ENCODE measurements around the gene DDTL.

DDTL gene

DNA sequence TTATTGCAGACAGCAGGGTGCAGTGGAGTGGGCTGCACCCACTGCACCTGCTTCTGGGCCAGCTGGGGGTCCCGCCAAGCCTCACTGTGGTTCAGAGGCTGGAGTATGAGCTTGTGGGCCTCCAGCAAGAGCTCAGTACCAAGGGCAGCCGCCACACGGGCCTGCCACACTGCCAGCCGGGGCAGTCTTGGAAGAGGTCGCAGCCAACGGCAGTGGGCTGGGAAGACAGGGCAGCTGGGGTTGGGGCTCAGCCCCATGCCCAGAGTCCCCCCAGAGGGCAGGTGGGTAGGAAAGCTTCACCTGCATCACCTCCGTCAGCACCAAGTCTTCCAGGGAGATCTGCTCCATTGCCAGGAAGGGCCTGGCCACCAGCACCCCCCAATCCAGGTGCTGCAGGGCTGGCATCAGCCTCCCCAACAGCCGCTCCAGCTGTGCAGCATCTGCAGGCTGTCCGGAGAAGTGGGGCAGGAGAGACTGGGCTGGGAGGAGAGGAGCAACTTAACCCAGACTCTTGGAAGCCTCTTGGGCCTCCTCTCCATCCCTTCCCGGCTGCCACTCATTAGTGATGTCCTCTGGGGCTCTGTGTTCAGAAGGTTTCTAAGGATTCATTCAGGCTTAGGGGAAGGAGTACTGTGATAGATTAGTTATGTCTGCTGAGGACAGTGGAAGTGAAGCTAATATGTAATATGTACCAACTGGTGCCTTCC lies 39.7 kb downstream of the DDTL start:
- DNase-seq (ENCODE audit: low read depth), result no peak

DNA sequence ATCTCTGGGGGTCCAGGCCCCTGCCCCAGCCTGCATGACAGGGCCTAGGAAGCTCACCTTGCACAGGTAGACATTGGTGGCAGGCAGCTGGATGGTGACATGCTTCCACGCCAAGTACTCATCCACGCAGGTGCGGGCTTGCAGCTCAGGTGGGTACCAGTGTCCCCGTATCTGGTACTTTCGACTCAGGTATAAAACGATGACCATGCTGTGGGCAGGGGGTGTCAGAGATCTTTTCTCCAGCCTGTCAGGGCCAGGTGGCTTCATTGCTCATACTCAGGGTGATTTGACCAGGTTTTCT lies 40.2 kb downstream of the DDTL start:
- no peak for DNase-seq (ENCODE audit: low read depth)

DNA sequence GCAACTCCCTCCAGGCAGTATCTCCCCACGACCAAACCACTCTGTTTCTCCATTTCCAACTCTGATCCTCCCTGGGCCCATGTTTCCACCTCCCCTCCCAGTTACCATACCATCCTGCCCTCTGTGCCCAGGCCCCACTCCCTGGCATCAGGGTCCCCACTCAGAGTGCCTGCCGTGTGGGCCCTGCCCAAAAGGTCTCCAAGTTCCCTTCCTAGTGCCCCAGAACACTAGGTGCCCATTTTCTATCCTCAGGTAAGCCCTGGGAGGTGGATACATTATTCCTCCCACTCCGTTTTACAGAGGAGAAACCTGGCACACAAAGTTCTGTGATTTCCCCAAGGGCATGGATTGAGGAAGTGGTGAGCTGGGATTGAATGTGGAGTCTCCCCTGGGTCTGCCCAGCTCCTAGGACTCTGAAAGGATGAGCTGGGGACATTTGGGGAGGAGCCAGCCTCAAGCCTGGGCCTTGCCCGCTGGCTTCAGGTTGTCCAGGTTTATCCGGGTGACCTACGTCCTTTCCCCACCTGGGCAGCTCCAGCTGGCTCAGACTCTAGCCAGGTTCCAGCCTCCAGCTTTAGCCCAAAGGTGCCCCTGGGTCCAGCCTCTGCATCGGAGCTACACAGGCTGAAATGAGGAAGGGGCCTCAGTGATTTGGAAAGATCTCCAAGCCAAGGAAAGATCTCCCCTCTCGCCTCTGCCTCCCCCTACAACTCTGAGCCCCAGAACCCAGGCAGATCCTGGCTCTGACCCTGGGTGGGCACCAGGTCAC lies 40.7 kb downstream of the DDTL start:
- DNase-seq (ENCODE audit: low read depth), result no peak

DNA sequence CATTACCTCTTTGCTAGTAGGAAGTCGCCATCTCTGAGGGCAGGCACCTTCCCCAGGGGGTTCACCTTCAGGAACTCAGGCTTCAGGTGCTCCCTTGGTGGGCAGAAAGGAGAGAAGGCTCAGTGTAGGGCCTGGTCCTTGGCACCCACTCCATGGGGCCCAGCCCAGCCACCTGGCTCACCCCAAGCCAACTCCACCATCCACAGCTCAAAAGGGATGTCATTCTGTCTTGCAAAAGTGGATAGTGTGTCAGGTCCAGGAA lies 41.3 kb downstream of the DDTL start:
- DNase-seq (ENCODE audit: low read depth), result no peak

DNA sequence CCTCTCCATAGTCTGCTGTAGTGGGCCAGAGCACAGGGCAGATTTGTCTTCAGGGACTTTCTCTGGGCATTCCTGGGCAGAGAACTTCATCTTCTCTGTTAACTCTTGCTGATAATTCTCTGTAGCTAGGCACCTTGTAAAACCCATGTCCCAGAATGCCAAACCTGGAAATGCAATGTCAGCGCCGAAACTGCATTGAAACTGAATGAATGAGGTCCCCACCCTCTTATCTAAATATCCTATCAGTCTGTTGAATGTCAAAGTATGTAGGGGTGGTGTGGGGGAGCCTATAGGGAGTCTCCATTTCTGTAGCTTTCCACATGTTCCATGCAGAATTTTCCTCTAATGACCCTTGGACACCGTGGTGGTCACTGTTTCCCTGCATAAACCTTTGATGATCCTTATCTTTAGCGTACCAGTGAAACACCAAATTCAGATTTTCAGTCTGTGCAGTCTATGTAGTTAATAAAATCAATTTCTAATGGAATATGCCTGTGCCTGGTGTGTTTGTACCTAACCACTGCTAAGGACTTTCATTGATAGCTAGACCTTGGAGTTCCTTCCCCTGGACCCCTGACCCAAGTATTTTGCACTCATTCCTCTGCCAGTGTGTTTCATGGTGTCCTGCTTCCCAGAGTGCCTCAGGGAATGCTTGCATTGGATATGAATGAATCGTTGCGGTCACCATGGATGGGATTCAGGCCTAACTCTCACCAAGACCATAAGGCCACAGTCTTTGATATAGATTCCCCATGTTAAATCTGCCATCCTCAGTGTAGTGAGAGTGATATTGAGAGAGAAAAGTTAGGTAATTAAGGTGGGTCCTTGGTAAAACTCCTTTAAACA lies 41.9 kb downstream of the DDTL start:
- DNase-seq (ENCODE audit: low read depth), result no peak

DNA sequence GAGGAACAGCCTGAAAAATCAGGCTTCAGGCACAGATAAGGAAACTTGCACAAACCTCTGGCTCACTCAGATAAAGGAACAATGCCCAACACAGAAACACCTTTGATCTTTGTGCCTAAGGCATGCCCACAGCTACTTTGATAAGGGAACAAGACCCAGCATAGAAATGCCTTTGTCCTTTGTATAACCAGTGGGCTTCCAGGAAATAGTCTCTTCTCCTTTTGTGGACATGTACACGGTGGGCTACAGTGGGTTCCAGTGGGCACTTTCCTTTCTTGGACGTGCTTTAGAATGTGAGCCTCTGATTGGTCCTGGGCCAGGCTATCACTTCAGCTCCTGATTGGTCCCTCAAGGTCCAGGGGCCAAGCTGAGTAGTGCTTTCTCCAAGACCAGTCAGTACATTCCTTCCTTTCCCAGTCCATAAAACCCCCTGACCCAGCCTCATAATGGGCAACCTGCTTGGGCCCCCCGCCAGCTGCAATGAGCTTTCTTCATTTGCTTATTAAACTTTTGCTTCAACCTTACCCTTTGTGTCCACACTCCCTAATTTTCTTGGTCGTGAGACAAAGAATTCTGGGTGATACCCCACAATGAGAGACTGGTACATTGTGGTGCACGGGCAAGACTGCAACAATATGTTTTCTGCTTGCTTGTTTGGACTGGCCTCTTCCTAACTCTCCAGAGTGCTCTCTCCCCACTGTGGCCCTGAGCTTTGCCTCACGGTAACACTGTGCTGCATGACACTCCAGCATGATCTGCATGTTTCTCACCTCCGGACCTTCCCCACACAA lies 42.7 kb downstream of the DDTL start:
- DNase-seq (ENCODE audit: low read depth), result no peak

DNA sequence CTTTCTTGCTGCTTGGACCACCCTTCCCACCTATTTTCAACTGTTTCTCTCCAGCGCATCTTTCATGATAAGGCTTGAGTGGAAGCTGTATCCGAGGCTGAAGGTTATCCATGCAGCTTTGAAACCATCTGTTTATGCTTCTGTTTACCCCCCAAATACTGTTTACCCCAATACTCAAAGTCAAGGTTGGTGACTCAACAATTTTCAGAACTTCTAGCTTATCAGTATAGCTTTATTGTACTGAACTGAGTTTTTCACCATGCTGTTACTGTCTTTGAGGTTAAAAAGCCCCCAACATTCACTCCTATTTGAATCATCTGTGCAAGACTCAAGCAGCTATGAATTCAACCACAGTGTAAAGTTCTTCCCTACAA lies 43.3 kb downstream of the DDTL start:
- no peak for DNase-seq (ENCODE audit: low read depth)

DNA sequence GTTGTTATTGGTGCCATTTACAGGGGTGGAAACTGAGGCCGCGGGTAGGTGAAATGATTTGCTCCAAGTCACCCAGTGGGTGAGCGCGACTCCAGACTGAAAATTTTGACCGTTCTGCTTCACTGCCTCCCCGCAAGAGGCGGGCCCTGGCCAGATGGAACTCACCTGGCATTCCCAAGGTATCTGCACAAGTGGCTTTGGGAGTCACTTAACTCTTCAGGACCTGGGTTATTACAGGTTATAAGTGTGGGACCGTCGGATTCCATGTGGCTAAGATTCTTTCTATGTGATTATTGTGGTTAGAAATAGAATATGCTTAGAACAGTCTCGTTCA lies 45.0 kb downstream of the DDTL start:
- DNase-seq (ENCODE audit: low read depth), result no peak

DNA sequence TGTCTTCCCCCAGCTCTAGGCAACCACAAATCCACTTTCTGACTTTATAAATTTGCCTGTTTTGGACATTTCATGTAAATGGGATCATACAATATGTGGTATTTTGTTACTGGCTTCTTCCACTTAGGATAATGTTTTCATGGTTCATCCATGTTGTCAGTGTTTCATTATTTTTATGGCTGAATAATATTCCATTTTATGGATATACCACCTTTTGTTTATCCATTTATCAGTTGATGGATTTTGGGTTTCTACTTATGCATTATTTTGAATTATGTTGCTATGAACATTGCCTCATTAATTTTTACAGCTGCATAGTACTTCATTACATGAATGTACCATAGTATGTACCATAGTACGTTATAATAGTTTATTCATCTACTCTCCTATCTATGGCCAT lies 49.5 kb downstream of the DDTL start:
- DNase-seq (ENCODE audit: low read depth), result no peak

DNA sequence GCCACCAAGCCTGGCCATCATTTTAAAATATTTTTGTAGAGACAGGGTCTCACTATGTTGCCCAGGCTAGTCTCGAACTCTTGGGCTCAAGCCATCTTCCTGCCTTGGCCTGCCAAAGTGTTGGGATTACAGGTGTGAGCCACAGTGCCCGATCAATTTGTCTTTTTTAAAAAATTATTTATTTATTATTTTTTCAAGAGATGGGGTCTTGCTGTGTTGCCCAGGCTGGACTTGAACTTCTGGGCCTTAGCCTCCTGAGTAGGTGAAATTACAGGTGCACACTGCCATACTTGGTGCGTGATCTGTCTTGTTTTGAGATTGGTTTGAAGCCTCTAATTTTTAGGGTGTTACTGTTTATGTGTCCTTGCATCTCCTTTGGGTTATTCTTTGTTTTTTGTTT lies 54.6 kb downstream of the DDTL start:
- DNase-seq (ENCODE audit: low read depth), result no peak
